Measurements from ENCODE around the gene STK32A.

The STK32A gene

GRCh38 chr5:147388184-147389108, 153.6 kb downstream of the STK32A start:
- DNase-seq (ENCODE audit: low read depth in 2 of 3, low spot score in 2 of 3), result no peak

- no peak for DNase-seq (ENCODE audit: low read depth in 2 of 3, low spot score in 2 of 3)
These were observed 155.9 kb downstream of the STK32A start for GRCh38 chr5:147390654-147391225.

- no peak for DNase-seq (ENCODE audit: low read depth in 2 of 3, low spot score in 2 of 3)
These were observed 157.0 kb downstream of the STK32A start for GRCh38 chr5:147391781-147392180.

GRCh38 chr5:147393874-147394672, 159.2 kb downstream of the STK32A start:
- DNase-seq (ENCODE audit: low read depth in 2 of 3, low spot score in 2 of 3), result no peak

GRCh38 chr5:147396070-147396823, 161.4 kb downstream of the STK32A start:
- no peak for DNase-seq (ENCODE audit: low read depth in 2 of 3, low spot score in 2 of 3)

- no peak for DNase-seq (ENCODE audit: low read depth in 2 of 3, low spot score in 2 of 3)
These were observed 162.8 kb downstream of the STK32A start for GRCh38 chr5:147397616-147398015.

- DNase-seq (ENCODE audit: low read depth in 2 of 3, low spot score in 2 of 3), result no peak
These were observed 164.0 kb downstream of the STK32A start for GRCh38 chr5:147398860-147399259.

GRCh38 chr5:147400126-147400809, 165.4 kb downstream of the STK32A start:
- no peak for DNase-seq (ENCODE audit: low read depth in 2 of 3, low spot score in 2 of 3)

GRCh38 chr5:147400881-147401280, 166.1 kb downstream of the STK32A start:
- DNase-seq (ENCODE audit: low read depth in 2 of 3, low spot score in 2 of 3), result no peak

- DNase-seq (ENCODE audit: low read depth in 2 of 3, low spot score in 2 of 3), result no peak
These were observed 169.1 kb downstream of the STK32A start for GRCh38 chr5:147403651-147404640.

GRCh38 chr5:147404706-147405105, 169.9 kb downstream of the STK32A start:
- no peak for DNase-seq (ENCODE audit: low read depth in 2 of 3, low spot score in 2 of 3)

GRCh38 chr5:147406636-147407035, 171.8 kb downstream of the STK32A start:
- DNase-seq (ENCODE audit: low read depth in 2 of 3, low spot score in 2 of 3), result no peak

- no peak for DNase-seq (ENCODE audit: low read depth in 2 of 3, low spot score in 2 of 3)
These were observed 172.4 kb downstream of the STK32A start for GRCh38 chr5:147407094-147407681.

- DNase-seq (ENCODE audit: low read depth in 2 of 3, low spot score in 2 of 3), result no peak
These were observed 174.2 kb downstream of the STK32A start for GRCh38 chr5:147408980-147409379.

GRCh38 chr5:147410496-147411358, 175.9 kb downstream of the STK32A start:
- no peak for DNase-seq (ENCODE audit: low read depth in 2 of 3, low spot score in 2 of 3)

- DNase-seq (ENCODE audit: low read depth in 2 of 3, low spot score in 2 of 3), result no peak
These were observed 176.8 kb downstream of the STK32A start for GRCh38 chr5:147411359-147412319.

GRCh38 chr5:147412561-147412960, 177.7 kb downstream of the STK32A start:
- DNase-seq (ENCODE audit: low read depth in 2 of 3, low spot score in 2 of 3), result no peak
